T-cell (primary cell): ENCODE results near the gene ABCF3. TPM values are rescaled to one million over a fixed set of nuclear protein-coding genes. Genes with fewer than 3 reads are reported as not detected.

Experiments
- ATAC-seq, 4 experiments: fragments of 200-7000 bp in 3 of 4; fragments of 150-1000 bp in 1 of 4; cut with Tn5 transposase; replicated peaks in 1 of 4; 1 replicate in 3 of 4; 2 replicates in 1 of 4; pipeline ENCODE4 v1.10.0; 2021; ENCODE audit warnings: moderate library complexity in 3 of 4, mild to moderate bottlenecking in 2 of 4, moderate number of reproducible peaks in 1 of 4
- CTCF ChIA-PET, 2 donors: fragments of 300-600 bp; sonication (Branson Sonifier 250); formaldehyde crosslinking; loops; one replicate each; lab custom pipeline; 2022; ENCODE audit warnings: antibody characterized with exemption in 2 of 2; lab: Charles Lee
- POLR2A ChIA-PET, 2 donors: fragments of 300-600 bp; sonication (Branson Sonifier 250); formaldehyde crosslinking; loops; one replicate each; lab custom pipeline; 2022; ENCODE audit warnings: antibody characterized with exemption in 2 of 2; lab: Charles Lee
- DNase-seq, 35 experiments: peaks; one replicate each; pipeline versions ENCODE4 v3.0.0 to v3.0.0-alpha.2; 2013 to 2023
- H3K27ac ChIP-seq: one replicate; pipeline ENCODE4 v1.5.1; 2013; ENCODE audit warnings: low read length
- H3K27me3 ChIP-seq, 2 experiments: replicated peaks in 1 of 2; 1 replicate in 1 of 2; 2 replicates in 1 of 2; pipeline versions ENCODE4 v1.6.1 to v1.7.0; 2013; ENCODE audit warnings: low read length in 1 of 2, mixed read lengths in 1 of 2; ENCODE audit not compliant: control insufficient read depth in 2 of 2, insufficient read depth in 2 of 2; ENCODE audit errors: extremely low read depth in 1 of 2
- H3K36me3 ChIP-seq, 2 donors: 1 replicate in 1 of 2; 2 replicates in 1 of 2; pipeline versions ENCODE4 v1.6.1 to v1.7.0; 2013; ENCODE audit warnings: low read length in 1 of 2; ENCODE audit not compliant: control insufficient read depth in 2 of 2, insufficient read depth in 1 of 2; ENCODE audit errors: extremely low read depth in 1 of 2
- H3K4me1 ChIP-seq, 2 experiments: 1 replicate in 1 of 2; 2 replicates in 1 of 2; pipeline versions ENCODE4 v1.6.1 to v1.7.0; 2013; ENCODE audit warnings: low read length in 2 of 2, mixed read lengths in 1 of 2; ENCODE audit not compliant: insufficient read depth in 2 of 2, control insufficient read depth in 1 of 2; ENCODE audit errors: extremely low read depth in 1 of 2
- H3K4me3 ChIP-seq, 2 donors: 1 replicate in 1 of 2; 2 replicates in 1 of 2; pipeline versions ENCODE4 v1.5.1 to v1.7.0; 2013; ENCODE audit warnings: mild to moderate bottlenecking in 2 of 2, low read length in 1 of 2, moderate library complexity in 1 of 2; ENCODE audit not compliant: control insufficient read depth in 1 of 2; ENCODE audit errors: extremely low read depth in 1 of 2
- H3K9me3 ChIP-seq: 2 replicates; pipeline ENCODE4 v1.7.0; 2013
- H3K27ac Mint-ChIP-seq, 2 donors: one replicate each; pipeline ENCODE4 v1.8.0; 2020 to 2021; ENCODE audit warnings: mild to moderate bottlenecking in 2 of 2, mixed read lengths in 2 of 2
- H3K27me3 Mint-ChIP-seq, 2 donors: one replicate each; pipeline ENCODE4 v1.8.0; 2021 to 2022; ENCODE audit warnings: mixed read lengths in 2 of 2
- H3K36me3 Mint-ChIP-seq: one replicate; pipeline ENCODE4 v1.8.0; 2021; ENCODE audit warnings: mixed read lengths
- H3K4me1 Mint-ChIP-seq, 3 donors: one replicate each; pipeline ENCODE4 v1.8.0; 2020 to 2022; ENCODE audit warnings: mixed read lengths in 3 of 3, mild to moderate bottlenecking in 1 of 3
- H3K4me3 Mint-ChIP-seq, 3 donors: one replicate each; pipeline ENCODE4 v1.8.0; 2020 to 2022; ENCODE audit warnings: mild to moderate bottlenecking in 3 of 3, mixed read lengths in 3 of 3, moderate library complexity in 3 of 3
- H3K9me3 Mint-ChIP-seq, 3 donors: one replicate each; pipeline ENCODE4 v1.8.0; 2020 to 2022; ENCODE audit warnings: mixed read lengths in 3 of 3
- WGBS: methylation state at CpG from one replicate; pipeline ENCODE4 v1.1.5; 2013; ENCODE audit warnings: missing lambda C conversion rate; ENCODE audit not compliant: insufficient coverage; 5-methylcytosine and 5-hydroxymethylcytosine counted together
- total RNA-seq, 35 experiments: library from RNA in 6 of 35; stranded (reverse) in 6 of 35; fragments of 120-200 nt in 1 of 35; gene quantifications; one replicate each; pipeline versions ENCODE4 v1.2.1 to v1.2.4 and lab custom pipeline; 2013 to 2026

ABCF3 gene
- total RNA-seq, 5 donors from 2014 or later (not counting 1 experiment from before 2014, with no cell fraction given), result 112 to 145 (median 125) TPM

- peak; percentile 96 to 99 (median 97) for ATAC-seq
- ChIA-PET CTCF (interaction anchor here (0.6 to 1.5 kb wide), 4 partner anchors 11 to 279 kb away, joined by 4 to 7 read pairs (median 5); partner anchors contain the start of gene ABCF3 (in 1 of the 2)), POLR2A (interaction anchor here (0.6 to 1.0 kb wide), 2 partner anchors 9 to 73 kb away, joined by 3 read pairs; no protein-coding TSS in a partner anchor)
- Mint-ChIP-seq H3K36me3 (peaks cover 24% of the 10 kb centered on the region), H3K9me3 (no peaks in the 10 kb centered on the region), H3K27me3 (no peaks in the 10 kb centered on the region), H3K4me3 (peak within 1 kb of the TSS; percentile 89 to 98 (median 97)), H3K4me1 (peaks cover 33 to 44% (median 33%) of the 10 kb centered on the region in 3 donors), H3K27ac (peak within 1 kb of the TSS; percentile 82 to 84)
- Histone ChIP-seq H3K36me3 (peaks cover 11 to 35% of the 10 kb centered on the region in 2 donors), H3K4me1 (peaks cover 6 to 44% of the 10 kb centered on the region in 2 experiments), H3K4me3 (peak within 1 kb of the TSS; percentile 83 to 95), H3K9me3 (no peaks in the 10 kb centered on the region), H3K27ac (peak within 1 kb of the TSS; percentile 54), H3K27me3 (no peaks in the 10 kb centered on the region)
- DNase-seq, result peak; percentile 92 to 99 (median 97)
- WGBS, result under 1% methylated on average over 72 of the region's 73 CpGs
Observed at GRCh38 chr3:184174646-184175492, 11.1 kb upstream of the ABCF3 start, which contains the start of gene AP2M1. AP2M1 (plus strand) TSS chr3:184174855; CDS start chr3:184176994, 2,139 bp downstream.

DNA sequence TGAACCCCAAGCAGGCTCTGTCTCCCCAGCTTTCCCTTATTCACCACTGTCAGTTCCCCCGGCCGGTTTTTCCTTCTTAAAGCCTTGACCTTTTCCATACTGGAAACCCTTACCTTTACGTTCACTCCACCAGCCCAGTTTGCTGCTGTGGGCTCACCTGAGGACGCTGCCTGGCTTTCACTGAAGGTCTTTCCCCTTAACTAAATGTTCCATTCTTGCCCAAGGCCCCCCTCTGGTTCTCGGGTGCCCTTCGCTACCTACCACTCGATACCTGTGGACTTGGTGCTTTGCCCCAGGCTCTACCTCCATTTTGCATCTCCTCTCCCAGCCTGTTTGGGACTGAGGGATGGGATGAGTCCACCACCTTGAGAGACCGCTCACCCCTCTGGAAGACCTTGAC is 10.5 kb upstream of the ABCF3 start:
- Histone ChIP-seq H3K4me1 (peaks cover 6 to 44% of the 10 kb centered on the region in 2 experiments), H3K36me3 (peaks cover 13 to 42% of the 10 kb centered on the region in 2 donors), H3K27me3 (no peaks in the 10 kb centered on the region), H3K4me3 (peak overlapping the region; percentile 83 to 95), H3K27ac (no peak overlapping the region), H3K9me3 (no peaks in the 10 kb centered on the region)
- CTCF ChIA-PET, result interaction anchor here (0.6 to 1.5 kb wide), 3 partner anchors 10 to 280 kb away, joined by 4 to 5 read pairs (median 5); partner anchors contain the start of gene ABCF3 (in 1 of the 2)
- POLR2A ChIA-PET, result interaction anchor here in 1 of 2 donors (0.6 kb wide), 1 partner anchor 72 kb away, joined by 3 read pairs; no protein-coding TSS in a partner anchor
- Mint-ChIP-seq H3K27ac (peak overlapping the region; percentile 81 to 84), H3K36me3 (peaks cover 30% of the 10 kb centered on the region), H3K4me3 (peak overlapping the region; percentile 89 to 98 (median 97)), H3K4me1 (peaks cover 33 to 44% (median 33%) of the 10 kb centered on the region in 3 donors), H3K27me3 (no peaks in the 10 kb centered on the region), H3K9me3 (no peaks in the 10 kb centered on the region)
- ATAC-seq (no peak), DNase-seq (no peak)
- 30% methylated on average over 5 of the region's 8 CpGs for WGBS

GRCh38 chr3:184175981-184176376 is 10.0 kb upstream of the ABCF3 start:
- ATAC-seq (no peak), DNase-seq (no peak)
- H3K27ac Mint-ChIP-seq, result peak overlapping the region; percentile 81 to 84
- peaks cover 31% of the 10 kb centered on the region for H3K36me3 Mint-ChIP-seq
- WGBS, result no CpG with 5 or more reads among the region's 3 CpGs
- Histone ChIP-seq H3K4me1 (peaks cover 6 to 44% of the 10 kb centered on the region in 2 experiments), H3K4me3 (peak overlapping the region in 1 of 2 donors; percentile 83), H3K36me3 (peaks cover 18 to 44% of the 10 kb centered on the region in 2 donors), H3K9me3 (no peaks in the 10 kb centered on the region), H3K27ac (no peak overlapping the region), H3K27me3 (no peaks in the 10 kb centered on the region)
- no peaks in the 10 kb centered on the region for H3K27me3 Mint-ChIP-seq
- H3K4me3 Mint-ChIP-seq, result peak overlapping the region; percentile 89 to 98 (median 97)
- peaks cover 33 to 44% (median 33%) of the 10 kb centered on the region in 3 donors for H3K4me1 Mint-ChIP-seq
- CTCF ChIA-PET, result interaction anchor here (0.6 to 0.7 kb wide), 2 partner anchors 80 to 106 kb away, joined by 3 read pairs; no protein-coding TSS in a partner anchor
- no peaks in the 10 kb centered on the region for H3K9me3 Mint-ChIP-seq
- POLR2A ChIA-PET, result interaction anchor here (0.5 to 0.9 kb wide), 2 partner anchors 11 to 142 kb away, joined by 4 to 6 read pairs; no protein-coding TSS in a partner anchor

DNA sequence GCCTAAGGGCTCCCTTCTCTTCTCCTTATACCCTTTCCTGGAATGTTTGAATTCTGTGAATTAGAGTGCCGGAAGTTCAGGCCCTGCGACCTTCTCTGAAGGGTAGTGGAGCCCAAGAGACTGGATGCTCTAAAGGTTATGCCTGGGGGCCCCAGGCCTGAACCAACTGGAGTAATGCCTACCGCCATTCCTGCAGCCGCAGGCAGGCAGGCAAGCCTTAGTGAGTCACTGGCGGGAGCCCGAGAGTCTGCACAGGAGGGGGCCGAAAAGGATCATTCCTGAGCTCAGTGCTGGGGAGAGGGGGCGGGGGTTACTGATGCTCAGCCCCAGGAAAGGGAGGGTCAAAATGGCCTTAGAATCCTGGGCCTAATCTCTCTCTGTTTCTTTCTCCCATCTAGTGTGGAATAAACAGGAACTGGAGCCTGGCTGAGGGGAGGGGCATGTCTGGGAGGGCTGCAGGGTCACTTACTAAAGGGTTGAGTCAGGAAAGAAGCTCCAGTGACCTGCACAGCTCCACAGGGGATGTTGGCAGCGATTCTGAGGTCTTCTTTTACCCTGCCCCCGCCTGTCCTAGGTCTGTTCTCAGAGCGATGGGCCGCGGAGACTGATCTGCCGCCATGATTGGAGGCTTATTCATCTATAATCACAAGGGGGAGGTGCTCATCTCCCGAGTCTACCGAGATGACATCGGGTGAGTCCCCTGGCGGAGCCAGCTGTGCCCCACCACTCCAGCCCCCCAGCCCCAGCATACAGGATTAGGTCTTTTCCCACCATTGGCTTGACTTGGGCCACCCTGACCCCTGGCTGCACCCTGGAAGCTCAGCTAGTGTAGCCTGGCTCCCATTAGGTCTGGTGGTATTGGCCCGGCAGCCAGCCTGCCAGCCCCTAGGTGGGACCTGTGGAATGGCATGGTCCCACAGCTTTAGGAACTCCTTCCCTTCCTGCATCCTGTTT is 9.3 kb upstream of the ABCF3 start:
- DNase-seq (no peak), ATAC-seq (no peak)
- Histone ChIP-seq H3K36me3 (peaks cover 25 to 50% of the 10 kb centered on the region in 2 donors), H3K4me1 (peaks cover 6 to 44% of the 10 kb centered on the region in 2 experiments), H3K9me3 (no peaks in the 10 kb centered on the region), H3K27ac (no peak overlapping the region), H3K27me3 (no peaks in the 10 kb centered on the region), H3K4me3 (peak overlapping the region in 1 of 2 donors; percentile 83)
- no peak overlapping the region for H3K27ac Mint-ChIP-seq
- H3K4me1 Mint-ChIP-seq, result peaks cover 33 to 44% (median 33%) of the 10 kb centered on the region in 3 donors
- H3K27me3 Mint-ChIP-seq, result no peaks in the 10 kb centered on the region
- ChIA-PET CTCF (interaction anchor here (0.5 to 0.7 kb wide), 3 partner anchors 15 to 105 kb away, joined by 3 read pairs; no protein-coding TSS in a partner anchor), POLR2A (interaction anchor here (0.5 to 0.9 kb wide), 3 partner anchors 12 to 424 kb away, joined by 3 to 6 read pairs (median 4); no protein-coding TSS in a partner anchor)
- H3K4me3 Mint-ChIP-seq, result peak overlapping the region; percentile 89 to 98 (median 97)
- 90% methylated on average over 13 of the region's 19 CpGs for WGBS
- H3K9me3 Mint-ChIP-seq, result no peaks in the 10 kb centered on the region
- peaks cover 30% of the 10 kb centered on the region for H3K36me3 Mint-ChIP-seq

- WGBS, result 80% methylated on average over 1 of the region's 4 CpGs
- ATAC-seq, result no peak
- Histone ChIP-seq H3K9me3 (no peaks in the 10 kb centered on the region), H3K27me3 (no peaks in the 10 kb centered on the region), H3K4me1 (peaks cover 6 to 44% of the 10 kb centered on the region in 2 experiments), H3K4me3 (no peak overlapping the region), H3K36me3 (peaks cover 27 to 56% of the 10 kb centered on the region in 2 donors), H3K27ac (no peak overlapping the region)
- Mint-ChIP-seq H3K36me3 (peaks cover 35% of the 10 kb centered on the region), H3K27ac (no peak overlapping the region), H3K4me3 (peak overlapping the region in 1 of 3 donors; percentile 37), H3K9me3 (no peaks in the 10 kb centered on the region), H3K27me3 (no peaks in the 10 kb centered on the region), H3K4me1 (peaks cover 33 to 44% (median 33%) of the 10 kb centered on the region in 3 donors)
- DNase-seq, result no peak
- CTCF ChIA-PET, result interaction anchor here in 1 of 2 donors (0.5 kb wide), 1 partner anchor 14 kb away, joined by 3 read pairs; no protein-coding TSS in a partner anchor
- POLR2A ChIA-PET, result interaction anchor here in 1 of 2 donors (0.6 kb wide), 1 partner anchor 425 kb away, joined by 3 read pairs; no protein-coding TSS in a partner anchor
Observed at GRCh38 chr3:184177331-184177731, 8.7 kb upstream of the ABCF3 start.
